HG02973 (cell line): ENCODE measurements around the gene EFCAB9.

Source experiments
- ATAC-seq: cut with Tn5 transposase; IDR thresholded peaks from one replicate; pipeline ENCODE4 v1.9.1; 2021; ENCODE audit warnings: moderate library complexity; ENCODE audit not compliant: unreplicated experiment

Gene EFCAB9

GRCh38 chr5:172165465-172165864, 28.5 kb upstream of the EFCAB9 start:
- peak; percentile 38 for ATAC-seq

- ATAC-seq: no peak
Measured at GRCh38 chr5:172166030-172166826, 27.7 kb upstream of the EFCAB9 start.

- ATAC-seq: no peak
Measured at GRCh38 chr5:172167895-172168294, 26.1 kb upstream of the EFCAB9 start.

GRCh38 chr5:172168311-172168710, 25.7 kb upstream of the EFCAB9 start:
- no peak for ATAC-seq

- no peak for ATAC-seq
Measured at GRCh38 chr5:172169216-172169615, 24.8 kb upstream of the EFCAB9 start.

GRCh38 chr5:172170251-172170701, 23.7 kb upstream of the EFCAB9 start:
- no peak for ATAC-seq

GRCh38 chr5:172171118-172171517, 22.9 kb upstream of the EFCAB9 start:
- no peak for ATAC-seq

- ATAC-seq: no peak
Measured at GRCh38 chr5:172172912-172173563, 20.9 kb upstream of the EFCAB9 start.

- no peak for ATAC-seq
Measured at GRCh38 chr5:172173564-172174153, 20.3 kb upstream of the EFCAB9 start.

GRCh38 chr5:172175263-172175719, 18.7 kb upstream of the EFCAB9 start:
- ATAC-seq: peak; percentile 39

- no peak for ATAC-seq
Measured at GRCh38 chr5:172177176-172177575, 16.8 kb upstream of the EFCAB9 start.

GRCh38 chr5:172178301-172178987, 15.5 kb upstream of the EFCAB9 start:
- no peak for ATAC-seq

GRCh38 chr5:172178991-172179989, 14.7 kb upstream of the EFCAB9 start:
- ATAC-seq: no peak

GRCh38 chr5:172180936-172181335, 13.0 kb upstream of the EFCAB9 start:
- no peak for ATAC-seq

- ATAC-seq: no peak
Measured at GRCh38 chr5:172182291-172182690, 11.7 kb upstream of the EFCAB9 start.

- ATAC-seq: no peak
Measured at GRCh38 chr5:172183881-172184280, 10.1 kb upstream of the EFCAB9 start.

- ATAC-seq: no peak
Measured at GRCh38 chr5:172185096-172185461, 8.9 kb upstream of the EFCAB9 start.

- ATAC-seq: no peak
Measured at GRCh38 chr5:172186114-172186695, 7.8 kb upstream of the EFCAB9 start.

GRCh38 chr5:172187118-172188032, 6.6 kb upstream of the EFCAB9 start:
- ATAC-seq: peak; percentile 25
